ENCODE measurements around the gene MMP2. TPM values are rescaled to one million over a fixed set of nuclear protein-coding genes. Genes with fewer than 3 reads are reported as not detected.

MMP2 gene
- total RNA-seq, 1 donor from 2014 or later = 87.4 TPM

- DNase-seq = no peak
- H3K4me1 ChIP-seq = no peaks in the 10 kb centered on the region
- H3K36me3 ChIP-seq = no peaks in the 10 kb centered on the region
- TF ChIP-seq CTCF (IDR thresholded peaks at IDR 0.05; ENCODE audit: borderline replicate concordance) = no peak
- intact Hi-C loops (cut with micrococcal nuclease) = no loop called here
- no peaks in the 10 kb centered on the region for H3K27me3 ChIP-seq (ENCODE audit: low read depth)
- peaks cover 36% of the 10 kb centered on the region for H3K9me3 ChIP-seq (replicated peaks)
- H3K27ac ChIP-seq (replicated peaks) = no peak overlapping the region
- H3K4me3 ChIP-seq = no peak overlapping the region
These were observed 42.8 kb downstream of the MMP2 start for GRCh38 chr16:55521792-55522191.

- intact Hi-C loops (cut with micrococcal nuclease) = no loop called here
- Histone ChIP-seq H3K4me3 (no peak overlapping the region), H3K27me3 (ENCODE audit: low read depth) (no peaks in the 10 kb centered on the region), H3K36me3 (peaks cover 4% of the 10 kb centered on the region), H3K4me1 (peaks cover 9% of the 10 kb centered on the region), H3K27ac (replicated peaks) (peak overlapping the region; percentile 47), H3K9me3 (replicated peaks) (peaks cover 12% of the 10 kb centered on the region)
- DNase-seq = no peak
- no peak for TF ChIP-seq CTCF (IDR thresholded peaks at IDR 0.05; ENCODE audit: borderline replicate concordance)
These were observed 47.4 kb downstream of the MMP2 start for GRCh38 chr16:55526441-55526840.

- Histone ChIP-seq H3K27ac (replicated peaks) (peak overlapping the region; percentile 64), H3K36me3 (peaks cover 4% of the 10 kb centered on the region), H3K4me1 (peaks cover 9% of the 10 kb centered on the region), H3K4me3 (no peak overlapping the region), H3K27me3 (ENCODE audit: low read depth) (no peaks in the 10 kb centered on the region), H3K9me3 (replicated peaks) (no peaks in the 10 kb centered on the region)
- no peak for DNase-seq
- intact Hi-C loops (cut with micrococcal nuclease) = no loop called here
- no peak for TF ChIP-seq CTCF (IDR thresholded peaks at IDR 0.05; ENCODE audit: borderline replicate concordance)
These were observed 48.9 kb downstream of the MMP2 start for GRCh38 chr16:55527885-55528284.

- Histone ChIP-seq H3K27me3 (ENCODE audit: low read depth) (no peaks in the 10 kb centered on the region), H3K27ac (replicated peaks) (peak overlapping the region; percentile 64), H3K9me3 (replicated peaks) (no peaks in the 10 kb centered on the region), H3K4me3 (no peak overlapping the region), H3K4me1 (peaks cover 9% of the 10 kb centered on the region), H3K36me3 (peaks cover 4% of the 10 kb centered on the region)
- no peak for TF ChIP-seq CTCF (IDR thresholded peaks at IDR 0.05; ENCODE audit: borderline replicate concordance)
- DNase-seq = no peak
- intact Hi-C loops (cut with micrococcal nuclease) = no loop called here
These were observed 50.0 kb downstream of the MMP2 start for GRCh38 chr16:55529018-55529417.

GRCh38 chr16:55530316-55530856, 51.4 kb downstream of the MMP2 start:
- Histone ChIP-seq H3K4me1 (peaks cover 9% of the 10 kb centered on the region), H3K27ac (replicated peaks) (no peak overlapping the region), H3K36me3 (peaks cover 4% of the 10 kb centered on the region), H3K27me3 (ENCODE audit: low read depth) (no peaks in the 10 kb centered on the region), H3K4me3 (no peak overlapping the region), H3K9me3 (replicated peaks) (no peaks in the 10 kb centered on the region)
- no peak for TF ChIP-seq CTCF (IDR thresholded peaks at IDR 0.05; ENCODE audit: borderline replicate concordance)
- intact Hi-C loops (cut with micrococcal nuclease) = no loop called here
- DNase-seq = no peak
